B cell (primary cell): ENCODE measurements around the gene TRMT2A. TPM values are rescaled to one million over a fixed set of nuclear protein-coding genes. Genes with fewer than 3 reads are reported as not detected.

ENCODE experiments used
- ATAC-seq: fragments of 200-7000 bp; cut with Tn5 transposase; one replicate; pipeline ENCODE4 v1.10.0; 2021; ENCODE audit warnings: low read depth, mild to moderate bottlenecking, moderate number of reproducible peaks, moderate library complexity
- CTCF ChIA-PET: fragments of 350-600 bp; sonication (Branson Sonifier 250); formaldehyde crosslinking; loops from one replicate; lab custom pipeline; 2021; ENCODE audit warnings: antibody characterized with exemption, inconsistent platforms; lab: Charles Lee
- POLR2A ChIA-PET: fragments of 350-600 bp; sonication (Branson Sonifier 250); formaldehyde crosslinking; loops from one replicate; lab custom pipeline; 2021; ENCODE audit warnings: antibody characterized with exemption; lab: Charles Lee
- DNase-seq: peaks from one replicate; pipeline ENCODE4 v3.0.0; 2013
- H2AFZ ChIP-seq: 2 replicates; pipeline ENCODE4 v1.6.1; 2012; ENCODE audit warnings: mild to moderate bottlenecking, low read depth, low read length; ENCODE audit not compliant: insufficient read depth, poor library complexity, severe bottlenecking
- H3K27ac ChIP-seq, 2 donors: 1 replicate in 1 of 2; 2 replicates in 1 of 2; pipeline ENCODE4 v1.5.1; 2012 to 2013; ENCODE audit warnings: low read length in 2 of 2, mild to moderate bottlenecking in 2 of 2, moderate library complexity in 1 of 2
- H3K27me3 ChIP-seq, 4 experiments: fragments of 200-600 bp in 1 of 4; sonication (generic) in 1 of 4; replicated peaks in 1 of 4; 1 replicate in 2 of 4; 2 replicates in 2 of 4; pipeline versions ENCODE4 v1.6.1 to v1.7.0; 2013 to 2016; ENCODE audit warnings: low read length in 3 of 4, mild to moderate bottlenecking in 2 of 4, mixed read lengths in 1 of 4, moderate library complexity in 1 of 4; ENCODE audit not compliant: insufficient read depth in 4 of 4, control insufficient read depth in 3 of 4; ENCODE audit errors: control extremely low read depth in 1 of 4
- H3K36me3 ChIP-seq, 2 experiments: replicated peaks in 1 of 2; 1 replicate in 1 of 2; 2 replicates in 1 of 2; pipeline versions ENCODE4 v1.6.1 to v1.7.1; 2013; ENCODE audit warnings: low read length in 1 of 2; ENCODE audit not compliant: insufficient read depth in 2 of 2, control insufficient read depth in 1 of 2; ENCODE audit errors: control extremely low read depth in 1 of 2, extremely low read depth in 1 of 2
- H3K4me1 ChIP-seq, 2 donors: fragments of 200-600 bp in 1 of 2; sonication (generic) in 1 of 2; 1 replicate in 1 of 2; 2 replicates in 1 of 2; pipeline versions ENCODE4 v1.5.1 to v1.6.1; 2013 to 2017; ENCODE audit warnings: low read length in 2 of 2; ENCODE audit not compliant: control insufficient read depth in 2 of 2, insufficient read depth in 2 of 2
- H3K4me2 ChIP-seq: replicated peaks from 2 replicates; pipeline ENCODE3; 2012; ENCODE audit warnings: mild to moderate bottlenecking, low read depth, low read length; ENCODE audit not compliant: poor library complexity, severe bottlenecking
- H3K4me3 ChIP-seq, 5 experiments: fragments of 200-600 bp in 1 of 5; sonication (generic) in 1 of 5; 1 replicate in 3 of 5; 2 replicates in 2 of 5; pipeline versions ENCODE4 v1.5.1 to v1.7.0; 2011 to 2016; ENCODE audit warnings: low read length in 4 of 5, mild to moderate bottlenecking in 4 of 5, low read depth in 2 of 5, control low read depth in 1 of 5, moderate library complexity in 1 of 5; ENCODE audit not compliant: insufficient read depth in 1 of 5; ENCODE audit errors: control extremely low read depth in 1 of 5, extremely low read depth in 1 of 5
- H3K79me2 ChIP-seq: fragments of 200-600 bp; sonication (generic); one replicate; pipeline ENCODE4 v1.6.0; 2016; ENCODE audit warnings: low read length; ENCODE audit not compliant: control insufficient read depth, insufficient read depth
- H3K9ac ChIP-seq: fragments of 200-600 bp; sonication (generic); 2 replicates; pipeline ENCODE4 v1.6.1; 2017; ENCODE audit warnings: mild to moderate bottlenecking, low read length, moderate library complexity
- H3K9me3 ChIP-seq, 3 donors: one replicate each; pipeline versions ENCODE4 v1.6.1 to v1.7.1; 2013; ENCODE audit warnings: low read length in 2 of 3; ENCODE audit not compliant: control insufficient read depth in 2 of 3, insufficient read depth in 1 of 3; ENCODE audit errors: control extremely low read depth in 1 of 3
- H4K20me1 ChIP-seq: 2 replicates; pipeline ENCODE4 v1.6.0; 2012; ENCODE audit warnings: mild to moderate bottlenecking, low read length; ENCODE audit not compliant: insufficient read depth, control insufficient read depth, poor library complexity, severe bottlenecking
- H3K27ac Mint-ChIP-seq: one replicate; pipeline ENCODE4 v1.8.0; 2021; ENCODE audit warnings: mixed read lengths
- H3K27me3 Mint-ChIP-seq: one replicate; pipeline ENCODE4 v1.8.0; 2021; ENCODE audit warnings: mixed read lengths
- H3K4me1 Mint-ChIP-seq: one replicate; pipeline ENCODE4 v1.8.0; 2021; ENCODE audit warnings: mixed read lengths
- H3K4me3 Mint-ChIP-seq: one replicate; pipeline ENCODE4 v1.8.0; 2021; ENCODE audit warnings: mixed read lengths
- H3K9me3 Mint-ChIP-seq: one replicate; pipeline ENCODE4 v1.8.0; 2022; ENCODE audit warnings: mixed read lengths; ENCODE audit not compliant: insufficient read depth
- CTCF ChIP-seq: fragments of 200-600 bp; IDR thresholded peaks from one replicate; pipeline ENCODE4 v1.8.0; 2022; ENCODE audit warnings: antibody characterized with exemption, mild to moderate bottlenecking
- EZH2 ChIP-seq: IDR thresholded peaks from 2 replicates; pipeline ENCODE4 v1.6.1; 2012; ENCODE audit warnings: borderline replicate concordance, low read depth, mild to moderate bottlenecking, moderate library complexity, low read length; ENCODE audit not compliant: insufficient read depth, poor library complexity, severe bottlenecking
- WGBS: methylation state at CpG from one replicate; pipeline ENCODE4 v1.1.5; 2013; ENCODE audit warnings: missing lambda C conversion rate; ENCODE audit not compliant: insufficient coverage; 5-methylcytosine and 5-hydroxymethylcytosine counted together
- intact Hi-C: fragments of 100-400 bp; cut with micrococcal nuclease; formaldehyde crosslinking; loops from one replicate; pipeline ENCODE4 v1.10.0; 2022
- polyA plus RNA-seq: library from polyadenylated mRNA; depleted of rRNA; stranded (reverse); fragments of >200 nt; gene quantifications from 2 replicates; pipeline ENCODE4 v1.2.3, GENCODE V29; 2012
- total RNA-seq, 2 donors: library from RNA; stranded (reverse); fragments of 120-200 nt in 1 of 2; gene quantifications; 1 replicate in 1 of 2; 2 replicates in 1 of 2; pipeline versions ENCODE4 v1.2.3 to v1.2.4, GENCODE V29; 2013 to 2022

Gene TRMT2A
- total and polyA plus RNA-seq, 2 donors (not counting 1 experiment from before 2014, with no cell fraction given): 95.7 to 144 TPM

GRCh38 chr22:20138868-20139267 is 21.8 kb upstream of the TRMT2A start:
- DNase-seq (no peak), ATAC-seq (no peak)
- no peak overlapping the region for H3K27ac ChIP-seq
- CTCF ChIA-PET: no interaction called here
- peaks cover 30% of the 10 kb centered on the region for H3K4me1 Mint-ChIP-seq
- H3K4me1 ChIP-seq: peaks cover 3 to 28% of the 10 kb centered on the region in 2 donors
- intact Hi-C loops: no loop called here
- no peak overlapping the region for H3K27ac Mint-ChIP-seq
- no peak overlapping the region for H3K9ac ChIP-seq
- TF ChIP-seq EZH2: no peak
- TF ChIP-seq CTCF: no peak
- no peak overlapping the region for H3K4me3 ChIP-seq
- no peaks in the 10 kb centered on the region for H3K9me3 ChIP-seq
- peaks cover 30% of the 10 kb centered on the region for H3K79me2 ChIP-seq
- no peaks in the 10 kb centered on the region for H3K27me3 ChIP-seq
- no peak overlapping the region for H3K4me3 Mint-ChIP-seq
- peaks cover 0 to 7% of the 10 kb centered on the region in 2 experiments for H3K36me3 ChIP-seq
- no peaks in the 10 kb centered on the region for H3K9me3 Mint-ChIP-seq
- WGBS: 84% methylated on average over 16 of the region's 16 CpGs
- peaks cover 54% of the 10 kb centered on the region for H4K20me1 ChIP-seq
- H3K4me2 ChIP-seq: no peak overlapping the region
- POLR2A ChIA-PET: no interaction called here
- no peaks in the 10 kb centered on the region for H3K27me3 Mint-ChIP-seq
- H2AFZ ChIP-seq: no peak overlapping the region

GRCh38 chr22:20138417-20138738 is 21.4 kb upstream of the TRMT2A start:
- Histone ChIP-seq H3K36me3 (peaks cover 0 to 7% of the 10 kb centered on the region in 2 experiments), H2AFZ (no peak overlapping the region), H3K9me3 (no peaks in the 10 kb centered on the region), H3K27ac (no peak overlapping the region), H3K79me2 (peaks cover 34% of the 10 kb centered on the region), H3K4me3 (no peak overlapping the region), H3K4me1 (peaks cover 3 to 31% of the 10 kb centered on the region in 2 donors), H3K27me3 (no peaks in the 10 kb centered on the region), H3K4me2 (no peak overlapping the region), H4K20me1 (peaks cover 59% of the 10 kb centered on the region), H3K9ac (no peak overlapping the region)
- TF ChIP-seq EZH2: no peak
- no peak for TF ChIP-seq CTCF
- no peaks in the 10 kb centered on the region for H3K9me3 Mint-ChIP-seq
- H3K27ac Mint-ChIP-seq: no peak overlapping the region
- ATAC-seq: no peak
- intact Hi-C loops: no loop called here
- no peaks in the 10 kb centered on the region for H3K27me3 Mint-ChIP-seq
- ChIA-PET CTCF (no interaction called here), POLR2A (no interaction called here)
- H3K4me3 Mint-ChIP-seq: no peak overlapping the region
- WGBS: 100% methylated on average over 4 of the region's 4 CpGs
- peaks cover 33% of the 10 kb centered on the region for H3K4me1 Mint-ChIP-seq
- no peak for DNase-seq
